Epidermal melanocyte (primary cell): ENCODE measurements around the gene TCTN1.
A peak's percentile ranks its signal among the peaks of the same experiment; 100 is the strongest.
"Not testable (repeated sequence)": the region's sequence is repeated elsewhere in the genome, so short reads cannot be mapped to it uniquely, and the experiment has no call there.

ENCODE experiments used
- DNase-seq: peaks from one replicate; pipeline ENCODE4 v3.0.0; 2011; ENCODE audit warnings: low spot score; ENCODE audit not compliant: insufficient read length

TCTN1 gene

DNA sequence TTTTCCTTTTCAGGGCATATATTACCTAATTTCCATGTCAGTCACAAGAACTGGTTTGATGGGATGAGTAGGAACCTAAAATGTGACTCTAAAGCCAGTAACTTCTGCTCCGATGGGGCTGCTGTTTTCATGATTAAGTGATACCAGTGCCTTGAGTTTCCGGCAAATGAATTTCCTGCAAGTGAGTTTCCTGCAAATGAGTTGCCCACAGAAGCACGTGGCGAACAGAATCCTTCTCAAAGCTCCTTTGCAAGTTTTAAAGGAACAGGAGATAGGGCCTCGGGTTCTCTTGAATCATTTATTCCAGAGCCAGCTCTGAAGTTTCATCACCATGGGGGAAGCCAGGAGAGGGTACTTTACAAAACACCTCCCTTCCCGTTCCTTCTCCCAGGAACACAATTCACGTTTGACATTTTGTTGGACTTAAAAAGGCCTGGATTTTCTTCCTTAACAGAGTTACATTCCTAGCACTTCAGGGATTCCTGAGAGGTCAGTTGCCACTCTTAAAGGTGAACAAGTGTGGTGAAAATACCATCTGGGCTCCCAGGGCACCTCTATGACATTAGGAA, 28.6 kb upstream of the TCTN1 start:
- DNase-seq: no peak

DNA sequence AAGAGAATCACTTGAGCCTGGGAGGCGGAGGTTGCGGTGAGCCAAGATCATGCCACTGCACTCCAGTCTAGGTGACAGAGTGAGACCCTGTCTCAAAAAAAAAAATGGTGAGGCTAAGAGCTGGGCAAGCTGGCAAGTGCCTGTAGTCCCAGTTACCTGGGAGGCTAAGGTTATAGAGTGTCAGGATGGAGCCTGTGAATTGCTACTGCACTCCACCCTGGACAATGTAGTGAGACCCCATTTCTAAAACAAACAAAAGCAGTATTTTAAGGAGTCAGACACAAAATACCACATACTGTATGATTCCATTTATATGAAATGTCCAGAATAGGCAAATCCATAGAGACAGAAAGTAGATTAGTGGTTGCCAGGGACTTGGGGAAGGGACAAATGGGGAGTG, 26.8 kb upstream of the TCTN1 start:
- DNase-seq: not testable (repeated sequence)

GRCh38 chr12:110590059-110590458, 23.9 kb upstream of the TCTN1 start:
- DNase-seq: no peak

- peak; percentile 56 for DNase-seq
Measured at GRCh38 chr12:110590806-110591326, 23.1 kb upstream of the TCTN1 start.

- no peak for DNase-seq
Measured at GRCh38 chr12:110591451-110592051, 22.4 kb upstream of the TCTN1 start.

GRCh38 chr12:110592078-110592477, 21.9 kb upstream of the TCTN1 start:
- no peak for DNase-seq

- DNase-seq: not testable (repeated sequence)
Measured at GRCh38 chr12:110592919-110593318, 21.0 kb upstream of the TCTN1 start.

GRCh38 chr12:110597885-110598284, 16.0 kb upstream of the TCTN1 start:
- DNase-seq: no peak

GRCh38 chr12:110599334-110599733, 14.6 kb upstream of the TCTN1 start:
- no peak for DNase-seq

DNA sequence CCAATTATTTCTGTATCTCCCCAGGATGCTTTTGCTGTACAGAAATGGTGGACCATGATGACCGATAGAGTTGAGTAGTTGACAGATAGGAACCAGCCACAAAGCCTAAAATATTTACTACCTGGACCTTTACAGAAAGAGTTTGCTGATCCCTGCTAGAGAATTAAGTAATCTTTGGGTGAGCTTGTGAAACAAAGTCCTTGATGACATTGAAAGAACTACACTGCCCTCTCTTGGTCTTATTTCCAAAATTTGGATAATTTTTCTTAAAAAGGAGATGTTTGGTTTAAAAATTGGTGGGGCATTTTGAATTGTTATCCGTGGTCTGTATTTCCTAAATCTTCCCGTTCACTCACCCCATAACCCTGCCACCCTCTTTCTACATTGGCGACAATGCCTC, 13.7 kb upstream of the TCTN1 start:
- peak; percentile 48 for DNase-seq

DNA sequence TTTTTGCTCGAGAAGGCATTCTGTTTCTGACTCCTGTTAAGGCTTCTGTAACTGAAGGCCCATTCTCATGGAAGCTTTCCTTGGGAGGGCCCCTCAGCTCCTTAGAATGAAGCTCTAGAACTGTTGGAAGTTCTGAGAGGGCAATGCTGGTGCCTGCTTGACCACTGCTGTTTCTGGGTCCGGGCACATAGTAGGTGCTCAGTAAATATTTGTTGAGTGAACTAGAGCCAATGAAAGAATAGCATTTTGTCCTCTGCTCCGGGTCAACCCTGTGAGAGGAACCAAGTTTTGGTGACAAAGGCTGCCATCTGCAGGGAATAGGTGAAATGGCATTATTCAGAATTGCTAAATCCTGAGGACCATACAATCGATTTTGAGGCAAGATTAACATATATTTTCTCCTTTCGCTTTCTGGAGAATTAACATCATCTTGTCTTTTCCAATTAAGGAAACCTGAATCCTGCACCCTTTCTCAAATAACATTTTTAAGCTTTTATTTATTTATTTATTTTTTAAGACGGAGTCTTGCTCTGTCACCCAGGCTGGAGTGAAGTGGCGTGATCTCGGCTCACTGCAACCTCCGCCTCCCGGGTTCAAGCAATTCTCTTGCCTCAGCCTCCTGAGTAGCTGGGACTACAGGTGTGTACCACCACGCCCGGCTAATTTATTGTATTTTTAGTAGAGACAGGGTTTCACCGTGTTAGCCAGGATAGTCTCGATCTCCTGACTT, 11.7 kb upstream of the TCTN1 start:
- peak; percentile 59 for DNase-seq

DNA sequence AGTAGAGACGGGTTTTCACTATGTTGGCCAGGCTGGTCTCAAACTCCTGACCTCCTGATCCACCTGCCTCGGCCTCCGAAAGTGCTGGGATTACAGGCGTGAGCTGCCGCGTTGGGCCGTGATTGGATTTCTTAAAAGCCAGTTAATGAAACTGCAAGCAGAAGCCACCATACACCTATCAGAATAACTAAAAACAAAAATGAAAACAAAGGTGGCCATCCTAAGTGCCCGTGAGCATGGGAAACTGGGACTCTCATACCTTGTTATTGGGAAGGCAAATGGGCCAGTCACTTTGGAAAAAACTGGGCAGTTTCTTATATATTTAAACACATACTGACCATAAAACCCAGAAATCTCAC, 7.7 kb upstream of the TCTN1 start:
- no peak for DNase-seq

- DNase-seq: no peak
Measured at GRCh38 chr12:110613071-110613770, 708 bp upstream of the TCTN1 start.

GRCh38 chr12:110615171-110615570, 1.2 kb downstream of the TCTN1 start:
- no peak for DNase-seq

- DNase-seq: no peak
Measured at GRCh38 chr12:110616471-110617115, 2.7 kb downstream of the TCTN1 start.

DNA sequence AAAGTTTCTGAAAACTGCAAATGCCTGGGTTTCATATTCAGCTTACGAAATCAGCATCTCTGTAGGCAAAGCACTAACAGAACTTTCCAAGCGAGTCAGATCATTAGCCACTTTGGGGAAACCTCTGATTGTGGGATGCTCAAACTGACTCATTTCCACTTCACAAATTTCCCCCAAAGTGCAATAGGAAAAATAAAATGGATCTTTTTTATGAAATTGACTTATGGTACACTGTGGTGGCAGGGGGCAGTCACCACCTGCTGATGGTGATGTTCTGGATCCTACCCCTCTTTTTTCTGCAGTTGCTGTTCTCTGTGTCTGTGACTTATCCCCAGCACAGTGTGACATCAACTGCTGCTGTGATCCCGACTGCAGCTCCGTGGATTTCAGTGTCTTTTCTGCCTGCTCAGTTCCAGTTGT, 5.6 kb downstream of the TCTN1 start:
- no peak for DNase-seq

GRCh38 chr12:110622582-110622981, 8.7 kb downstream of the TCTN1 start:
- DNase-seq: no peak

DNA sequence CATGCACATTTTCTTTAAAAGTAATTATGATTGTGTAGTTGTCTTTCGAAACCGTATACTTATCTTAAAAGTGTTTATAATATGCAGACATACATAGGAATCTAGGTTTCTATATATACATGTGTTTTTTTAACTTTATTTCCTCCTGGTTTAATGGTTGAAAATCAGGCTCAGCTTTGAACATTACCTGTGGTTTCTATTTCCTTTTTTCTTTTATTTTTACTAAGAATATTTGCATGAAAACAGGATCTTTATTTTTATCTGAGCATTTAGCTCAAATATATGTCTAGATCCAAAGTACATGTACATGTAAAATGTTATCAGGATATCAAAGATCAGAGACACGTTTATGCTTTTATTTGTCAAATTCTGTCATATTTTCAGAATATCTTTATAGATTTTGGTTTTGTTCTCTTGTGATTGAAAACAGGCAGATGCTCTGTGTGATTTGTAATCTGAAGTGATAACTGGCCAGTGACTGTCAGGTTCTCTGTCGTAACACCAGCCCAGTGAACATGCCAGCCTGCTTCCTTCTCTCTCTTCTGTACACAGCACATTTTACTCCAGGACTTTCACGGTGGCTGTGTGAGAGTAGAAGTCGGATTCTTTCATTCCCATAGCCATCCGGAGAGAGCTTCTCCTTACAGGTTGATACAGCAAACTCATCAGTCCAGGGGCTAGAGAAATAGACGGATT, 13.7 kb downstream of the TCTN1 start:
- no peak for DNase-seq

DNA sequence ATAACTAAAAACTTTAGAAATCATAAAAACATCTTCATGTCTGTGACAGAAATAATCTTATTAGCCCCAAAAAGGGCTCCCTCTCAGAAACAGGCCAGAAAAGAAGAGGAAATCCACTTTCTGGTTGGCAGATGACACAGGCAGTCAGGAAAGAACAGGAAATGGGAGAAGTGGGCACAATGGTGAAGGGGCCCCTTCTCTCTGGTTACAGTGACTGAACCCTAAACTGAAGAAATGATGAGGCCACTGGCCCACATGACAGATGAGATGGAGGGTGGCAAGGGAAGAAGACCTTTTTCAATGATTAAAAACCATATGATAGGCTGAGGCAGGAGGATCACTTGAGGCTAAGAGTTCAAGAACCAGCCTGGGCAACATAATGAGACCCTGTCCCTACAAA, 21.1 kb downstream of the TCTN1 start:
- DNase-seq: no peak

- no peak for DNase-seq
Measured at GRCh38 chr12:110636516-110636915, 22.6 kb downstream of the TCTN1 start.

- no peak for DNase-seq
Measured at GRCh38 chr12:110637869-110638441, 24.0 kb downstream of the TCTN1 start.
